Stimulated activated CD8-positive, alpha-beta memory T cell treated with anti-CD3 and anti-CD28 coated beads, Interleukin-15, amount 100 ng/mL, for 48 hours (primary cell): ENCODE results near the gene SEPTIN11.
"Not testable (repeated sequence)": the region's sequence is repeated elsewhere in the genome, so short reads cannot be mapped to it uniquely, and the experiment has no call there.

Experiments used
- DNase-seq, 2 donors: peaks; one replicate each; pipeline ENCODE4 v3.0.0-alpha.2; 2020; ENCODE audit warnings: low read depth in 2 of 2

The SEPTIN11 gene

GRCh38 chr4:76952071-76952470, 2.5 kb downstream of the SEPTIN11 start:
- DNase-seq = no peak

GRCh38 chr4:76952656-76953582, 3.4 kb downstream of the SEPTIN11 start:
- DNase-seq = no peak

GRCh38 chr4:76953956-76954355, 4.4 kb downstream of the SEPTIN11 start:
- no peak for DNase-seq

- no peak for DNase-seq
Observed at GRCh38 chr4:76954489-76954888, 4.9 kb downstream of the SEPTIN11 start.

GRCh38 chr4:76955182-76955581, 5.6 kb downstream of the SEPTIN11 start:
- no peak for DNase-seq

GRCh38 chr4:76957004-76957738, 7.6 kb downstream of the SEPTIN11 start:
- no peak for DNase-seq

GRCh38 chr4:76958891-76959290, 9.3 kb downstream of the SEPTIN11 start:
- DNase-seq = no peak

- no peak for DNase-seq
Observed at GRCh38 chr4:76960014-76960413, 10.5 kb downstream of the SEPTIN11 start.

- DNase-seq = no peak
Observed at GRCh38 chr4:76962406-76963130, 13.0 kb downstream of the SEPTIN11 start.

GRCh38 chr4:76963131-76963750, 13.7 kb downstream of the SEPTIN11 start:
- no peak for DNase-seq

- DNase-seq = not testable (repeated sequence)
Observed at GRCh38 chr4:76963927-76964326, 14.4 kb downstream of the SEPTIN11 start.

- no peak for DNase-seq
Observed at GRCh38 chr4:76964769-76965168, 15.2 kb downstream of the SEPTIN11 start.

- no peak for DNase-seq
Observed at GRCh38 chr4:76965866-76966579, 16.5 kb downstream of the SEPTIN11 start.

GRCh38 chr4:76968937-76969336, 19.4 kb downstream of the SEPTIN11 start:
- DNase-seq = no peak

- DNase-seq = no peak
Observed at GRCh38 chr4:76969495-76969894, 19.9 kb downstream of the SEPTIN11 start.

GRCh38 chr4:76969941-76970529, 20.5 kb downstream of the SEPTIN11 start:
- DNase-seq = no peak

GRCh38 chr4:76972306-76972705, 22.8 kb downstream of the SEPTIN11 start:
- DNase-seq = no peak

- DNase-seq = no peak
Observed at GRCh38 chr4:76974150-76974549, 24.6 kb downstream of the SEPTIN11 start.

GRCh38 chr4:76977113-76977512, 27.6 kb downstream of the SEPTIN11 start:
- no peak for DNase-seq

GRCh38 chr4:76977736-76978350, 28.3 kb downstream of the SEPTIN11 start:
- no peak for DNase-seq
